Spleen (tissue), 7 donors: Measurements from ENCODE around the gene OPRD1.

ENCODE experiments used
- CTCF ChIP-seq, 11 experiments: fragments of 200-600 bp in 7 of 11; fragments of 450-650 bp in 4 of 11; sonication (generic) in 4 of 11; IDR thresholded peaks in 8 of 11; conservative IDR thresholded peaks in 3 of 11; 1 replicate in 7 of 11; 2 replicates in 4 of 11; pipeline versions ENCODE4 v1.4.0 to v1.8.0; 2016 to 2021; ENCODE audit warnings: antibody characterized with exemption in 11 of 11, inconsistent platforms in 4 of 11, mild to moderate bottlenecking in 1 of 11
- POLR2A ChIP-seq, 3 donors: fragments of 450-650 bp; IDR thresholded peaks; one replicate each; pipeline ENCODE4 v1.5.1; 2017; ENCODE audit warnings: antibody characterized with exemption in 3 of 3, mild to moderate bottlenecking in 1 of 3
- POLR2AphosphoS5 ChIP-seq, 3 donors: sonication (generic); formaldehyde crosslinking; IDR thresholded peaks; one replicate each; pipeline ENCODE4 v1.5.1; 2017; ENCODE audit warnings: antibody characterized with exemption in 3 of 3
- donor health status: DM: no; HTN: no; CAD: no; lungs with moderate emphysema.
- donor health status: DM: no; HTN: no; CAD: no.
- donor health status: DM: no; HTN: no; CAD: no.

GRCh38 chr1:28878796-28879195 lies 66.8 kb downstream of the OPRD1 start:
- TF ChIP-seq CTCF (IDR thresholded peaks at IDR 0.05 in 8 of 11, conservative IDR thresholded peaks at IDR 0.05 in 3 of 11): no peak
- no peak for TF ChIP-seq POLR2A (IDR thresholded peaks at IDR 0.05)
- TF ChIP-seq POLR2AphosphoS5 (IDR thresholded peaks at IDR 0.05): no peak
